Ovary (tissue), 9 donors: ENCODE results near the gene KCNK4. TPM values are rescaled to one million over a fixed set of nuclear protein-coding genes. Genes with fewer than 3 reads are reported as not detected.

Source experiments
- DNase-seq, 5 donors: peaks; one replicate each; pipeline ENCODE4 v3.0.0-alpha.2; 2019 to 2020
- H3K27ac ChIP-seq, 2 donors: fragments of 200-600 bp; one replicate each; pipeline versions ENCODE4 v1.5.1 to v1.8.0; 2019 to 2022
- H3K27me3 ChIP-seq: fragments of 200-600 bp; one replicate; pipeline ENCODE4 v1.8.0; 2022
- H3K36me3 ChIP-seq: fragments of 200-600 bp; sonication (generic); one replicate; pipeline ENCODE4 v1.5.1; 2019
- H3K4me1 ChIP-seq: one replicate; pipeline ENCODE4 v1.8.1; 2013; ENCODE audit warnings: mild to moderate bottlenecking, moderate library complexity; ENCODE audit not compliant: insufficient read depth
- H3K4me3 ChIP-seq: fragments of 200-600 bp; sonication (generic); one replicate; pipeline ENCODE4 v1.5.1; 2017
- H3K9me3 ChIP-seq, 2 donors: fragments of 200-600 bp in 1 of 2; sonication (generic) in 1 of 2; one replicate each; pipeline versions ENCODE4 v1.5.1 to v1.8.1; 2013 to 2019; ENCODE audit warnings: mild to moderate bottlenecking in 1 of 2, moderate library complexity in 1 of 2
- EP300 ChIP-seq: sonication (generic); formaldehyde crosslinking; IDR thresholded peaks from one replicate; pipeline ENCODE4 v1.6.1; 2017; ENCODE audit warnings: antibody characterized with exemption
- POLR2A ChIP-seq: fragments of 450-650 bp; IDR thresholded peaks from one replicate; pipeline ENCODE4 v1.6.1; 2017; ENCODE audit warnings: antibody characterized with exemption, mild to moderate bottlenecking, moderate library complexity
- WGBS, 3 donors: extraction: QIAGEN DNeasy Blood & Tissue Kit in 1 of 3; methylation state at CpG; one replicate each; pipeline versions ENCODE4 v1.1.5 to v1.1.7; 2013 to 2017; 5-methylcytosine and 5-hydroxymethylcytosine counted together
- intact Hi-C, 4 donors: fragments of 100-400 bp; cut with DNase I; formaldehyde crosslinking; loops; one replicate each; pipeline versions ENCODE4 v1.11.0 to v1.15.1; 2022 to 2023
- polyA plus RNA-seq, 2 donors: library from polyadenylated mRNA; stranded (reverse); fragments of 200-250 nt in 1 of 2; fragments of 350-450 nt in 1 of 2; fragmentation: Illumina TruSeq in 1 of 2; extraction: RNeasy Lipid Tissue Mini Kit (QIAGEN cat#74804) in 1 of 2; gene quantifications; one replicate each; pipeline ENCODE4 v1.2.3, GENCODE V29; 2013 to 2014
- total RNA-seq, 7 donors: library from RNA; depleted of rRNA in 2 of 7; stranded (reverse); fragments of >200 nt in 2 of 7; fragmentation: NEBNext Ultra II Directional in 3 of 7; extraction: Animal tissue kit (Norgen Biotek cat#: 25700) in 3 of 7; gene quantifications; one replicate each; pipeline versions ENCODE4 v1.1.0 to v1.2.4, GENCODE V29; 2016 to 2023
- TF ChIP-seq, protein P1 (sequence below), 3 donors: fragments of 450-650 bp in 2 of 3; fragments of 200-600 bp in 1 of 3; IDR thresholded peaks; one replicate each; pipeline versions ENCODE4 v1.5.1 to v1.8.0; 2016 to 2022; ENCODE audit warnings: antibody characterized with exemption in 3 of 3, mild to moderate bottlenecking in 1 of 3
- donor health status: DM: no; HTN: no; CAD: no; lungs with moderate emphysema.
- donor health status: DM: no; HTN: no; CAD: no.
- donor health status: Bipolar disorder and iron deficiency.
- donor health status: DM: yes; HTN: yes; CAD: no.
- donor health status: DM: no; HTN: no; CAD: no.
- donor health status: DM: yes; HTN: yes; CAD: no.

Gene KCNK4
- total and polyA plus RNA-seq, 9 donors: not detected

DNA sequence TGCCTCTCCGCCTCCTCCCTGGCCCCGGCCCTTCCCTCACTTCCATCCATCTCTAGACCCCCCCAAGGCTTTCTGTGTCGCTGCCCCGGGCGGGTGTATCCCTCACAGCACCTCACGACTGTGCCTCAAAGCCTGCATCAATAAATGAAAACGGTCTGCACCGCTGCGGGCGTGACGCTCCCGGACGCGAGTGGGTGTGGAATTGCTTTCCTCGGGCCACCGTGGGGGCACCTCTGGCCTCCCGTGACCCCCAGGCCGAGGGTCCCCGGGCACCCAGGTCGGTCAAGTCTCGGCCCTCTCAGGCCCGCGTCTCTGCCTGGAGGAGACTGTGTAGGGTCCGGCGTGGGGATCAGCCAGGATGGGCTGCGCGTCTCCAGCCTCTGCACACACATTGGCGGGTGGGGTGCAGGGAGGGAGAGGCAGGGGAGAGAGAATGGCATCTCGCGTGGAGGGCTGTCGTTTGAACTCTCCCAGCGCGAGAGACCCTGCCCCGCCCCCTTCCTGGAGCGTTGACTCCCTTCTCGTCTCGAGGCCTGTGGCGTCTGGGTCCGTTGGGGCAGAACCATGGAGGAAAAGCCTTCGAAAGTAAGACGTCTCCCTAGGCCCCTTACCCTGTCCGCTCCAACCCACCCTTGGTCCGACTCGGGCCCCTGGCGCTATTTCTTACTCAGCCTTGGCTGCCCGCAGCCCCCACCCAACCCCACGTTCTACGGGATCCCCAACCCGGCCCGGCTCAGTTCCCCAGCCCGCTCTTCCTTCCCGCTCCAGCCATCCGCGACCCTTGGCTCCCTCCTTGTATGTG, 8.9 kb downstream of the KCNK4 start, which contains the start of gene CATSPERZ:
Gene CATSPERZ (plus strand): TSS at position 512 of the 802 bp plus-strand sequence. CDS start 53 bp downstream, at position 565.
- H3K27me3 ChIP-seq: peaks cover 10% of the 10 kb centered on the region
- no peak within 1 kb of the TSS for H3K4me3 ChIP-seq
- WGBS, 3 donors: 5 to 8% (median 5%) methylated on average over 50 to 54 of the region's 54 CpGs
- peaks cover 4% of the 10 kb centered on the region for H3K4me1 ChIP-seq
- no peak within 1 kb of the TSS for H3K27ac ChIP-seq
- H3K36me3 ChIP-seq: no peaks in the 10 kb centered on the region
- intact Hi-C loops: loop anchor here in 1 of 4 donors (5.0 to 10.0 kb wide), 2 partner anchors 98 to 295 kb away; no protein-coding TSS in a partner anchor
- no peaks in the 10 kb centered on the region for H3K9me3 ChIP-seq
- no peak for TF ChIP-seq EP300
- TF ChIP-seq POLR2A: no peak
- TF ChIP-seq, protein P1, sequence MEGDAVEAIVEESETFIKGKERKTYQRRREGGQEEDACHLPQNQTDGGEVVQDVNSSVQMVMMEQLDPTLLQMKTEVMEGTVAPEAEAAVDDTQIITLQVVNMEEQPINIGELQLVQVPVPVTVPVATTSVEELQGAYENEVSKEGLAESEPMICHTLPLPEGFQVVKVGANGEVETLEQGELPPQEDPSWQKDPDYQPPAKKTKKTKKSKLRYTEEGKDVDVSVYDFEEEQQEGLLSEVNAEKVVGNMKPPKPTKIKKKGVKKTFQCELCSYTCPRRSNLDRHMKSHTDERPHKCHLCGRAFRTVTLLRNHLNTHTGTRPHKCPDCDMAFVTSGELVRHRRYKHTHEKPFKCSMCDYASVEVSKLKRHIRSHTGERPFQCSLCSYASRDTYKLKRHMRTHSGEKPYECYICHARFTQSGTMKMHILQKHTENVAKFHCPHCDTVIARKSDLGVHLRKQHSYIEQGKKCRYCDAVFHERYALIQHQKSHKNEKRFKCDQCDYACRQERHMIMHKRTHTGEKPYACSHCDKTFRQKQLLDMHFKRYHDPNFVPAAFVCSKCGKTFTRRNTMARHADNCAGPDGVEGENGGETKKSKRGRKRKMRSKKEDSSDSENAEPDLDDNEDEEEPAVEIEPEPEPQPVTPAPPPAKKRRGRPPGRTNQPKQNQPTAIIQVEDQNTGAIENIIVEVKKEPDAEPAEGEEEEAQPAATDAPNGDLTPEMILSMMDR (IDR thresholded peaks at IDR 0.05): no peak
- peak in 1 of 5 donors; percentile 33 for DNase-seq

DNA sequence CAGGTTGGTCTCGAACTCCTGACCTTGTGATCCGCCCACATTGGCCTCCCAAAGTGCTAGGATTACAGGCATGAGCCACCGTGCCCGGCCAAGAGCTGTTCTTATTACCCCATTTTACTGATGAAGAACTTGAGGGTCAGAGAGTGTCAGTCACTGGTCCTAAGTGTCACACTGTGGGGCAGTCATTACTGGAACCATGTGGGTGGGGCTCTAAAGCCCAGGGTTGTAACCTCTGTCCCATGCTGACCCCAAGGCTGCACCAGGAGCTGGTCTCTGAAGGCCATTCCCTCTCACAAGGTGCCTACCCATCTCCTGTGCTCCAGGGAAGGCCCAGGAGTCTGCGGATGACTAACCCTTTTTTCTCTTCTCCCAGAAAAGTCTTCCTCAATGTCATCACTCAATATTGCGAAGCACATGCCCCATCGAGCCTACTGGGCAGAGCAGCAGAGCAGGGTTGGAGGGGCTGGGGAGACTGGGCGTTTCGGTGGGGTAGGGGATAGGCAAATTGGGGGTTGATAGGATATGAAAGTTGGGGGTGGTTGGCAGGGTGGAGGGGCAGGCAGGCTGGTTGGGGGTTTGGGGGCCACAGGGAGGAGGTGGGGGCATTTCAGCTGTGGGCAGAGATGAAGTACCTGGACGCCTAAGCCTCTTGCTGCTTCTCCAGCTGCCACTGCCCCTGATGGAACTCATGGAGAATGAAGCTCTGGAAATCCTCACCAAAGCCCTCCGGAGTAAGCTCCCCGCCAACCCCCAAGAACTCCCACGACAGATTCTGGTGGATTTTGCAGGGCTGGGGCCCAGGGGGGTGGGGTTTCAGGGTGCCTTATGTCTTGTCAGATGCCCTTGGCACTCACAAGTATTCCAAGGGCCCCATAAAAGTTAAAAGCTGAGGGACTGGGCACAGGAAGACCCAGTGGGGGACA, 12.3 kb downstream of the KCNK4 start:
- TF ChIP-seq, protein P1 (IDR thresholded peaks at IDR 0.05): no peak
- TF ChIP-seq POLR2A (no peak), EP300 (no peak)
- intact Hi-C loops: loop anchor here in 2 of 4 donors (2.0 to 5.0 kb wide), 2 partner anchors 19 to 101 kb away; partner anchors contain the start of genes BAD (in 1 of the 2) and GPR137 (in 1 of the 2)
- DNase-seq: peak in 3 of 5 donors; percentile 34 to 39 (median 34)
- peaks cover 8% of the 10 kb centered on the region for H3K27me3 ChIP-seq
- no peak overlapping the region for H3K27ac ChIP-seq
- H3K36me3 ChIP-seq: no peaks in the 10 kb centered on the region
- 72 to 77% (median 73%) methylated on average over 13 of the region's 13 CpGs for WGBS, 3 donors
- H3K9me3 ChIP-seq: no peaks in the 10 kb centered on the region
- no peak overlapping the region for H3K4me3 ChIP-seq
- peaks cover 13% of the 10 kb centered on the region for H3K4me1 ChIP-seq

GRCh38 chr11:64304032-64304315, 12.9 kb downstream of the KCNK4 start:
- WGBS, 3 donors: 49 to 60% (median 53%) methylated on average over 5 of the region's 5 CpGs
- peaks cover 8% of the 10 kb centered on the region for H3K27me3 ChIP-seq
- H3K36me3 ChIP-seq: no peaks in the 10 kb centered on the region
- intact Hi-C loops: loop anchor here in 2 of 4 donors (2.0 to 5.0 kb wide), 2 partner anchors 19 to 102 kb away; partner anchors contain the start of genes BAD (in 1 of the 2) and GPR137 (in 1 of the 2)
- H3K4me1 ChIP-seq: peaks cover 13% of the 10 kb centered on the region
- TF ChIP-seq, protein P1 (IDR thresholded peaks at IDR 0.05): no peak
- TF ChIP-seq EP300 (no peak), POLR2A (no peak)
- H3K4me3 ChIP-seq: no peak overlapping the region
- no peak for DNase-seq
- no peak overlapping the region for H3K27ac ChIP-seq
- no peaks in the 10 kb centered on the region for H3K9me3 ChIP-seq
